DLD1 (cell line): ENCODE data around the gene ENG.
"Not testable (repeated sequence)": the region's sequence is repeated elsewhere in the genome, so short reads cannot be mapped to it uniquely, and the experiment has no call there.

Source experiments
- in situ Hi-C: cut with HindIII; loops from 2 replicates; pipeline ENCODE4 v1.10.0; 2017; ENCODE audit warnings: low sequenced_read_pairs

The ENG gene

GRCh38 chr9:127854184-127854806 is at the start of gene ENG:
Gene ENG (minus strand): TSS chr9:127854658. CDS start chr9:127854355, 303 bp downstream.
- in situ Hi-C loops, result loop anchor here (25.0 kb wide), 1 partner anchor 217 kb away; no protein-coding TSS in a partner anchor

GRCh38 chr9:127903557-127904475 is 49.4 kb upstream of the ENG start:
- in situ Hi-C loops, result no loop called here

- in situ Hi-C loops, result no loop called here
Observed at GRCh38 chr9:127899128-127899943, 44.9 kb upstream of the ENG start, which contains the start of gene ST6GALNAC6. Gene ST6GALNAC6 (minus strand): TSS chr9:127899603. CDS start chr9:127897981, 1,622 bp downstream.

GRCh38 chr9:127898433-127899127 is 44.1 kb upstream of the ENG start:
- in situ Hi-C loops, result no loop called here

- in situ Hi-C loops, result no loop called here
Observed at GRCh38 chr9:127897193-127897692, 42.8 kb upstream of the ENG start.

GRCh38 chr9:127896395-127897192 is 42.1 kb upstream of the ENG start:
- in situ Hi-C loops, result no loop called here

- in situ Hi-C loops, result no loop called here
Observed at GRCh38 chr9:127895811-127896210, 41.4 kb upstream of the ENG start.

GRCh38 chr9:127893392-127893791 is 38.9 kb upstream of the ENG start:
- in situ Hi-C loops, result no loop called here

- in situ Hi-C loops, result no loop called here
Observed at GRCh38 chr9:127892831-127893230, 38.4 kb upstream of the ENG start.

GRCh38 chr9:127890053-127890452 is 35.6 kb upstream of the ENG start:
- in situ Hi-C loops, result no loop called here

- in situ Hi-C loops, result no loop called here
Observed at GRCh38 chr9:127887792-127888191, 33.3 kb upstream of the ENG start.

GRCh38 chr9:127886401-127886972 is 32.0 kb upstream of the ENG start:
- in situ Hi-C loops, result no loop called here

GRCh38 chr9:127885508-127886281 is 31.2 kb upstream of the ENG start:
- in situ Hi-C loops, result no loop called here

- in situ Hi-C loops, result no loop called here
Observed at GRCh38 chr9:127884976-127885490, 30.6 kb upstream of the ENG start.

GRCh38 chr9:127884427-127884911 is 30.0 kb upstream of the ENG start:
- in situ Hi-C loops, result no loop called here

- in situ Hi-C loops, result no loop called here
Observed at GRCh38 chr9:127883959-127884358, 29.5 kb upstream of the ENG start.

GRCh38 chr9:127881715-127882114 is 27.3 kb upstream of the ENG start:
- in situ Hi-C loops, result not testable (repeated sequence)

GRCh38 chr9:127880143-127880542 is 25.7 kb upstream of the ENG start:
- in situ Hi-C loops, result no loop called here
